Ectodermal cell (in vitro differentiated cells): ENCODE data around the gene MTHFS.

Source experiments
- H3K27ac ChIP-seq: 2 replicates; pipeline ENCODE4 v1.7.0; 2013; ENCODE audit warnings: mild to moderate bottlenecking, low read depth, low read length; ENCODE audit not compliant: insufficient read depth, poor library complexity, severe bottlenecking
- H3K27me3 ChIP-seq: 2 replicates; pipeline ENCODE4 v1.7.0; 2013; ENCODE audit warnings: mild to moderate bottlenecking, low read length; ENCODE audit not compliant: insufficient read depth, control insufficient read depth, poor library complexity, severe bottlenecking
- H3K36me3 ChIP-seq: one replicate; pipeline ENCODE4 v1.7.0; 2013; ENCODE audit warnings: low read length; ENCODE audit not compliant: control insufficient read depth, insufficient read depth
- H3K4me1 ChIP-seq: one replicate; pipeline ENCODE4 v1.7.0; 2013; ENCODE audit warnings: low read length; ENCODE audit not compliant: control insufficient read depth, insufficient read depth
- H3K4me3 ChIP-seq: 2 replicates; pipeline ENCODE4 v1.7.0; 2013; ENCODE audit warnings: low read depth, low read length, control low read depth; ENCODE audit not compliant: insufficient read depth
- H3K9me3 ChIP-seq: 2 replicates; pipeline ENCODE4 v1.7.0; 2013; ENCODE audit warnings: mild to moderate bottlenecking, low read length, moderate library complexity; ENCODE audit not compliant: control insufficient read depth
- WGBS, 2 experiments: methylation state at CpG; one replicate each; pipeline ENCODE4 v1.1.7; 2013; ENCODE audit warnings: missing lambda C conversion rate in 2 of 2; 5-methylcytosine and 5-hydroxymethylcytosine counted together

Gene MTHFS

DNA sequence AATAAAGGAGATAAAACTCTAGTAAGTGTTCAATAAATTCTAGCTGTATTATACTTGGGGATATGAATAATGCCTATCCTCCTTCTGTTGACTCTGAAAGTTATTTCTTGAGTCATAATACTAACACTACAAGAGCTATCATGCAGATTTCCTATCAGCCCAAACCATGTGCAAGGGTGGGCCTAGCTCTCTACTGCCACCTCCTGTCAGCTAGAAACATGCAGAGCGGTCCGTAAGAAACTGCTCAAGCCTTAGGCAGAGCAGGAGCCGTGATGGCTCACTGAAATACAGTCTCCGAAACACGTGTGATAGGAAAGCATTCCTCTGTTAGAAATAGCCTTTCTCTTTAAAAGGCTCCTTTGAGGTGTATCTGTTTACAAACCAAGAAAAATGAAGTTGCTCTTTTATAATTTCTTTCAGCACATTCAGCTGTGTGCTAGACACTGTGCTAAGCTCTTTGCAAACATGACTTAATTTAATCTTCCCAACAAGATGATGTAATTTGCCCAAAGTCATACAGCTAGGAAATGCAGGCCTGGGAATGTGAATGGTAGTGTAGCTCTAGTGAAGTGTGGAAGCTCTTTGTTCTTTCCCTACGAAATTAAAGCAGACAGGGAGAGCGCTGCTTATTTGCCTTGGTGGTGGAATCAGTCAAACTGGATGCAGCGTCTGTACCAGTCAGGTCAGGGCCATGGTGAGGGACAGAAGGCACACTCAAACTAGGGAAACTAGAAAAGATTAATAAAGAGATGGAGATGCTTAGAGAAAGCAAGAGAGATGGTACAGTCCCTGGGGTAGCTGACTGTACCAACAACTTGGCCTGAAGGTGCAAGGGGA, 43.1 kb downstream of the MTHFS start:
- no peaks in the 10 kb centered on the region for H3K4me1 ChIP-seq
- H3K27me3 ChIP-seq, result no peaks in the 10 kb centered on the region
- H3K9me3 ChIP-seq, result no peaks in the 10 kb centered on the region
- H3K36me3 ChIP-seq, result no peaks in the 10 kb centered on the region
- 50 to 53% methylated on average over 8 of the region's 8 CpGs for WGBS, 2 experiments
- no peak overlapping the region for H3K27ac ChIP-seq
- H3K4me3 ChIP-seq, result no peak overlapping the region

DNA sequence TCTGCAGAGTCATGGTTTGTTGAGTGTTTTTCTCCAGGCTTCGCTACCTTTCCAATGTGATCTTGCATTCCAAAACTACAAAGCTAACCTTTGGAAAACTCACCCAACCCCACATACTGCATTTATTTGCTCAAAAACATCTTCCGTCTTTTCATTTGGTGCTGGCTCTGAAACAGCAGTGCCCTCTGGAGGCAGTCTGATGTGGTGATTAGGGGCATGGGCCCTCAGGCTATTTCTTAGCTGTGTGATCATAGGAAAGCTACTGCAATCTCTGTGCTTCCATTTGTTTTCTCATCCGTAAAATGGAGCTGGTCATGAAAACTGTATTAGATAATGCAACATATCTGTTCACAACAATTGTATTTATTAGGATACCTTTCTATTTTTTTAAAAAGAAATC, 47.0 kb downstream of the MTHFS start:
- H3K36me3 ChIP-seq, result no peaks in the 10 kb centered on the region
- H3K4me1 ChIP-seq, result no peaks in the 10 kb centered on the region
- H3K9me3 ChIP-seq, result no peaks in the 10 kb centered on the region
- WGBS, 2 experiments, result 76 to 93% methylated on average over 3 of the region's 3 CpGs
- H3K27me3 ChIP-seq, result no peaks in the 10 kb centered on the region
- no peak overlapping the region for H3K27ac ChIP-seq
- no peak overlapping the region for H3K4me3 ChIP-seq

DNA sequence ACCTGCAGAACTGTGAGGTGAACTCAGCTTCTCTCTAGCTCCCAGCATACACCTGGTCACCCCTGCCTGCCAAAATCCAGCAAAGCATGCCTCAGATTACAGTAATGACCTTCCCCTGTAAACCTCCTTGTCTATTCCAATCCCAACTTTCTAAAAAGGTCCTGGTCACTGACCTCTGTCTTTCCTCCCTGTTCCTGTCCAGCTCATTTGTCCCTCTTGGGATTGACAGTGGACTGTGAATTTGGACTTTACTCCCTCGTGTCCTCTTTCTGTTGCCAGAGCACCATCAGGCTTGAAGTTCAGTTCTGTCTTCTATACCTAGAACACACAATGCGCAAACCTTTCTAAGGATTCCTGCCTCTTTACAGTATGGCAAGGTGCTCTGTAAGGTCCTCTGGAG, 50.3 kb downstream of the MTHFS start:
- Histone ChIP-seq H3K9me3 (no peaks in the 10 kb centered on the region), H3K27me3 (no peaks in the 10 kb centered on the region), H3K4me1 (no peaks in the 10 kb centered on the region), H3K4me3 (no peak overlapping the region), H3K36me3 (no peaks in the 10 kb centered on the region), H3K27ac (no peak overlapping the region)
- WGBS, 2 experiments, result 92 to 94% methylated on average over 2 of the region's 2 CpGs

DNA sequence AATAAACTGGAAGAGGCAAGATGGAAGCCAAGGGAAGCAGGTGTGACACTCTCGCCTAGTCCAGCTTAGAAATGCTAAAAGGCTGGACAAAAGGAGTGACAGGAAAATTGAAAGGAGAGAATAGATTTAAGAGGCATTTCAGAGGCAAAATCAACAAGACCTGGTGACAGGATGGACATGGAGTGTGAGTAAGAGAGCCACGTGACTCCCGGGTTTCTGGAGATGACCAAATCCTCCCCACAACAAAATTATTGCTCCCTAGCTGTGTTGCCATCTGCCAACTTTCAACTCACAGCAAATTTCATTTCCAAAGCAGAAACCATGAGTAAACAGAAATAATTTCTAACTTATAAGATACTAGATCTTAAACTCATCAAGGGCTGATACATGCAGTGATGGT, 52.6 kb downstream of the MTHFS start:
- H3K4me3 ChIP-seq, result no peak overlapping the region
- no peaks in the 10 kb centered on the region for H3K4me1 ChIP-seq
- WGBS, 2 experiments, result 93 to 95% methylated on average over 3 of the region's 3 CpGs
- H3K36me3 ChIP-seq, result peaks cover 3% of the 10 kb centered on the region
- H3K27me3 ChIP-seq, result no peaks in the 10 kb centered on the region
- H3K27ac ChIP-seq, result no peak overlapping the region
- no peaks in the 10 kb centered on the region for H3K9me3 ChIP-seq

DNA sequence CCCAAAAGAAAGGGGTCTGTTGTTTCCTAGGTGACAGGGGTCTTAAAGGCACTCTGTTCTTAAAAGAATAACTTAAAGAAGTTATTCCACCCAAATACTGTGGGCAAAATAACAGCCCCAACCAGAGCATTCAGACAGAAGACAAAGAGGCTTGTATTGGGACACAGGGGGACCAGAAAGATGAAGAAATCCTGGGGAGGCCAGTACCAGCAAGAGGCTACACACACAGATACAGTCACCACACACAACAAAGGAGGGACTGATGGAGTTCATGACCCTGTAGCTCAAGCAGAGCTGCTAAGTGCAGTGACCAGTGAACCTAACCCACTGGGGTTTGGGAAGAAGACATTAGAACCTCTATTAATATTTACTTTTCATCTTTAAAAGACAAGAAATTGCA, 59.0 kb downstream of the MTHFS start:
- Histone ChIP-seq H3K4me1 (no peaks in the 10 kb centered on the region), H3K9me3 (no peaks in the 10 kb centered on the region), H3K4me3 (no peak overlapping the region), H3K27ac (no peak overlapping the region), H3K27me3 (no peaks in the 10 kb centered on the region), H3K36me3 (peaks cover 3% of the 10 kb centered on the region)

DNA sequence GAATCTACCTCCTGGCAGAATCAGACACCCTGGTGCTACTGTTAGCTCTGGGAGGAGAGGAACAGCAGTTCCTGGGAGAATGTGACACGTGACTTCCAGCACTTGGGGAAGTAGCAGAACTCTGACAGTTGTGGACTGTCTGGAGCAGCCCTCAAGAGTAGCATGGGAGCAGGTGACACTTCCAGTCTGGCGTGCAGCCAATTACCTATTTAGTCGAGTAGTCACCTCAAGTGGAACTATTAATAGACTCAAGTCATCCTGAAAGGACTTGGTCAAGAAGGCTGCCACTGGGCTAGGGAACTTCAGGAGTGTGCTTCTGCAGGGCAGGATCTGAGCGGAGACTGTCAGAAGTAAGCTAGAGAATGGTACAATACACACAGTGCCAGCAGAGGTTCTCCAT, 62.3 kb downstream of the MTHFS start:
- no peaks in the 10 kb centered on the region for H3K4me1 ChIP-seq
- H3K4me3 ChIP-seq, result no peak overlapping the region
- H3K27ac ChIP-seq, result no peak overlapping the region
- 93 to 94% methylated on average over 4 of the region's 4 CpGs for WGBS, 2 experiments
- no peaks in the 10 kb centered on the region for H3K9me3 ChIP-seq
- H3K36me3 ChIP-seq, result no peaks in the 10 kb centered on the region
- H3K27me3 ChIP-seq, result no peaks in the 10 kb centered on the region

DNA sequence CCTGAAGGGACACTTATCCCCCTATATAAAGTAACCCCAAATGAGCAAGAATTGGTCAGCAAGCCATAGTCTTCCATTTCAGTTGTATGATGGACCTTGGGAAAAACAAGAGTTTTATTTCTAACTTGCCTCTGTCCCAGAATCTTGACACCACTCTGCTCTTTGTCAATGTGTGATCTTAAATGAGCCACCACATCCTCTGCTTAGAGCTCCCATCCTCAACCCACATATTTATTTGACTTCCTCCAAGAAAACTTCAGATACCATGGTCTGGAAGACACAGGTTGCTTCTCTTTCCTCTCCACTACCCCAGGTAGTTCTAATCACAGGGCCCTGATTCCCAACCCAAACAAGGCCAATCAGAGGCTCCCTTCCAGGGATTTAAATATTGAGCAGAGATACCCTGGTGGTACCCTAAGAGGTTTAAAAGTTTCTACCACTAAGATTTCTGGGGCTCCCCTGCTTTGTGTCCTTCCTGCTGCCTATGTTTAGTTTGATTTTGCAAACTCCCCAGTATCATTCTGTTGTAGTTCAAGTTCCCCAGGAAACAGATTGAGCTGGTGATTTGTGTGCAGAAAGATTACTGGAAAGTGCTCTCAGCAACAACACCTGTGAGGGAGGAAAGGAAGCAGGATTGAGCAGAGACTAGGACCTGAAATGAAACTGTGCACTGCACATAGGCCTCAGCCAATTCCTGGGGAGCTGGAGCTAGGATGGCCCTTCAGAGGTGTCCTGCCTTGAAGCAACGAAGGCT, 64.3 kb downstream of the MTHFS start:
- Histone ChIP-seq H3K36me3 (no peaks in the 10 kb centered on the region), H3K4me1 (no peaks in the 10 kb centered on the region), H3K9me3 (no peaks in the 10 kb centered on the region), H3K27me3 (no peaks in the 10 kb centered on the region), H3K27ac (no peak overlapping the region), H3K4me3 (no peak overlapping the region)
- 94% methylated on average over 1 of the region's 1 CpG for WGBS, 2 experiments

DNA sequence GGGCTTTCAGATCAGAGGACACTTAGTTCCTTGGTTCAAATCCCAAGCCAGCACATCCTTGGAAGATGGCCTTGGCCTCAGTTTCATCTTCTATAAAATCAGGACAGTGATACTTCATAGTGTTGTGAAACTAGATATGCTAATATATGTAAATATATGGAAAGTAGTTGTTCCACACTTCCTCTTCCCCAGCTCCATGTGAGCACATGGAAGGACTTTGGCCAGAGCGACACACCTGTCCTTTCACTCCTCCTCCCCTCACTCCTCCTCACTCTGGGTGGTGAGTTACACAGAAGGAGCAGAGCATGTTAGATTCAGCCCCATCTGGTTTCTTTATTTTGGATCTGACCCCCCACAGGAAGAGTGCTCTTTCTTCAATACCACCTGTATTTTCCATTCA, 65.2 kb downstream of the MTHFS start:
- WGBS, 2 experiments, result 100% methylated on average over 1 of the region's 1 CpG
- H3K4me1 ChIP-seq, result no peaks in the 10 kb centered on the region
- no peak overlapping the region for H3K27ac ChIP-seq
- H3K27me3 ChIP-seq, result no peaks in the 10 kb centered on the region
- no peaks in the 10 kb centered on the region for H3K36me3 ChIP-seq
- H3K9me3 ChIP-seq, result no peaks in the 10 kb centered on the region
- H3K4me3 ChIP-seq, result no peak overlapping the region

DNA sequence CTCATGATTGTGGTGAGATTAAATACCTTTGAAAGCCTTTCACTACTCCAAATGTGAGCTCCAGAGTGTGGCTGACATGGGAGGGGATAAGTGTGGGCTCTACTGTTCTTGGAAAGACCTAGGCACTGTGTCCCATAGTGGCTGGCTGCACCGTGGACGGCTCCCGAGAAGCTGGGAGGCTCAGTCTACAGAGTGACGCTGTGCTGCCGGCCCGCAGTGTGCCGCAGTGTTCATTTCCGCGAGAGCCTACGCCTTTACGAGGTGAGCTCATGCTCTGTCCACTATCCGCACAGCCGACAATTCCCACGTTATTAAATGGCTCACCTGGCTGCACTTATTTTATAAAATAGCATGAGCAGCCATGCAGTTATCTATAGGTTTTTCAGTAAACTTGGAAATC, 66.9 kb downstream of the MTHFS start:
- Histone ChIP-seq H3K27ac (no peak overlapping the region), H3K4me1 (no peaks in the 10 kb centered on the region), H3K36me3 (no peaks in the 10 kb centered on the region), H3K27me3 (no peaks in the 10 kb centered on the region), H3K4me3 (no peak overlapping the region), H3K9me3 (no peaks in the 10 kb centered on the region)
- WGBS, 2 experiments, result 95 to 97% methylated on average over 14 of the region's 14 CpGs

DNA sequence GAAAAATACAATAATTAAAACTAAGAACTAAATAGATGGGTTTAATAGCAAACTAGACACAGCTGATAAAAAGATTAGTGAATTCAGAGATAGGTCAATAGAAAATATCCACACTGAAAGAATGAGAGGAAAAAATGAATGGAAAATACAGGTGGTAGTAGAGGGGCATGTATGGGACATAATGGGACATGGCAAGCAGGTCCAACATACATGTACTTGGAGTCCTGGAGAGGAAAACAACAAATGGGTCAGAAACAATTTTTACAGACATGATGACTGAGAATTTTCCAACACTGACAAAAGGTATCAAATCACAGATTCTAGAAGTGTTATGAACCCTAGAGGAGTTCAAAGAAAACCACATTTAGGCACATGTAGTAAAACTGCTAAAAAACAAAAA, 68.4 kb downstream of the MTHFS start:
- no peak overlapping the region for H3K4me3 ChIP-seq
- no peaks in the 10 kb centered on the region for H3K27me3 ChIP-seq
- no peak overlapping the region for H3K27ac ChIP-seq
- H3K9me3 ChIP-seq, result no peaks in the 10 kb centered on the region
- no peaks in the 10 kb centered on the region for H3K4me1 ChIP-seq
- no peaks in the 10 kb centered on the region for H3K36me3 ChIP-seq
